Neuron (in vitro differentiated cells): Measurements from ENCODE around the gene SP1.
"Not testable (repeated sequence)": the region's sequence is repeated elsewhere in the genome, so short reads cannot be mapped to it uniquely, and the experiment has no call there.

ENCODE experiments used
- H2AFZ ChIP-seq: one replicate; pipeline ENCODE4 v1.6.1; 2013; ENCODE audit warnings: low read depth, mild to moderate bottlenecking, inconsistent platforms, low read length, moderate library complexity
- H3K27me3 ChIP-seq: one replicate; pipeline ENCODE4 v1.6.1; 2013; ENCODE audit warnings: low read length; ENCODE audit not compliant: insufficient read depth
- H3K36me3 ChIP-seq: one replicate; pipeline ENCODE4 v1.6.1; 2013; ENCODE audit warnings: low read length; ENCODE audit not compliant: insufficient read depth
- H3K4me1 ChIP-seq: one replicate; pipeline ENCODE4 v1.6.1; 2013; ENCODE audit warnings: low read length; ENCODE audit not compliant: insufficient read depth
- H3K4me3 ChIP-seq: 2 replicates; pipeline ENCODE4 v1.5.1; 2013; ENCODE audit warnings: mild to moderate bottlenecking, low read length, moderate library complexity
- H3K9me3 ChIP-seq: one replicate; pipeline ENCODE4 v1.6.1; 2013; ENCODE audit warnings: low read length

Gene SP1

DNA sequence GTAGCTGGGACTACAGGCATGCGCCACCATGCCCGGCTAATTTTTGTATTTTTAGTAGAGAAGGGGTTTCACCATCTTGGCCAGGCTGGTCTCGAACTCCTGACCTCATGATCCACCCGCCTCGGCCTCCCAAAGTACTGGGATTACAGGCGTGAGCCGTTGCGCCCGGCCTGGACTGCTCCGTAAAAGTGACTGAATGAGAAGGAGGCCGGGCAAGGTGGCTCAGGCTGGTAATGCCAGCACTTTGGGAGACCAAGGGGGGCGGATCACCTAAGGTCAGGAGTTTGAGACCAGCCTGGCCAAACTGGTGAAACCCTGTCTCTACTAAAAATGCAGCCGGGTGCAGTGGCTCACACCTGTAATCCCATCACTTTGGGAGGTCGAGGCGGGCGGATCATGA is 22.4 kb downstream of the SP1 start:
- not testable (repeated sequence) for H3K27me3 ChIP-seq, H2AFZ ChIP-seq, H3K4me1 ChIP-seq, H3K9me3 ChIP-seq, H3K4me3 ChIP-seq
- H3K36me3 ChIP-seq, result peaks cover 15% of the 10 kb centered on the region

DNA sequence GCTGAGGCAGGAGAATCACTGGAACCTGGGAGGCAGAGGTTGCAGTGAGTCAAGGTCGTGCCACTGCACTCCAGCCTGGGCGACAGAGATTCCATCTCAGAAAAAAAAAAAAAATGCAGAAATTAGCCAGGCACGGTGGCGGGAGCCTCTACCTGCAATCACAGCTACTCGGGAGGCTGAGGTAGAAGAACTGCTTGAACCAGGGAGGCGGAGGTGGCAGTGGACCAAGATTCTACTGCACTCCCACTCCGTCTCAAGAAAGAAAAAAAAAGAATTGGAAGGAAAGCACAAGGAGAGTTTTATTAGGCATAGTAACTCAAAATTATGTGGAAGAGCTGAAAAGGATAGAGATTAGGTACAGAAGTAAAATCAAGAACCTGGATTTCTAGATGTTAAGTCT is 22.9 kb downstream of the SP1 start:
- Histone ChIP-seq H3K36me3 (peaks cover 15% of the 10 kb centered on the region), H3K4me3 (no peak overlapping the region), H2AFZ (no peak overlapping the region), H3K27me3 (no peaks in the 10 kb centered on the region), H3K9me3 (no peaks in the 10 kb centered on the region), H3K4me1 (no peaks in the 10 kb centered on the region)

GRCh38 chr12:53410951-53411350 is 31.0 kb downstream of the SP1 start:
- Histone ChIP-seq H3K36me3 (peaks cover 38% of the 10 kb centered on the region), H3K27me3 (no peaks in the 10 kb centered on the region), H3K4me1 (peaks cover 33% of the 10 kb centered on the region)

DNA sequence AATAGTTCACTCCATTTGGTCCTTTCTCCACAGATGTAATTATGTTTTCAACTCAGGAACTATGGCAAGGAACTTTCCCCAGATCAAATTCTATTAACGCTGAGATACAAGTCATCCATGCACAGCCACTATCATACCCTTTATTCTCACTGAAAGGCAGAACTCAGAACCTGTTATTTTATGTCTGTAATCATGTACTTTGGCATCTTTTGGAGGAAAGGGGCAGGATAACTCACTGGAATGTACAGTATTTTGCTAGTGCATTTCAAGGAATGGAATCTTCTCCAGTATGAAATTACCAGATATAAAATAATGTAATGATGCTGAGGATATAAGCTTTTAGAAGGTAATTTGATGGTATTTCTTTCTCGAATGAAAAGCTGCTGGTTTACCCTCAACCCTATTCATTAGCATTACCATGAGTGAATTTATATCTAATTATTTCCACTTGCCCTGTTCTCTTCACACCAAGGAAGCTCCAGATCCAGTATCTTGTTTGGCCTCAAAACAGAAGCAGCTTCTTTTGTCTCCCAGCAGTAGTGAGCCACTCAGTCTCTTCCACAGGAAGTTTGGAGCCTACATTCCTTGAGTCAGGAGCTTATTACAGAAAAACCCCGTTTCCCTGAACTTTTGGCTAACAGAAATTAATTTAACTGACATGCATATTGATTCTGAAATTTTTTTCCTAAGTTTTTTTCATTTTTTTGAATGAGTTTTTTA is 33.7 kb downstream of the SP1 start:
- H3K36me3 ChIP-seq, result peaks cover 29% of the 10 kb centered on the region
- no peak overlapping the region for H3K4me3 ChIP-seq

More at GRCh38 chr12:53410951-53411350, 31.0 kb downstream of the SP1 start:
- no peak overlapping the region for H2AFZ ChIP-seq
- no peaks in the 10 kb centered on the region for H3K9me3 ChIP-seq
- H3K4me3 ChIP-seq, result no peak overlapping the region

GRCh38 chr12:53414756-53415417 is 34.9 kb downstream of the SP1 start:
- no peak overlapping the region for H3K4me3 ChIP-seq

More for the DNA sequence above, 33.7 kb downstream of the SP1 start:
- Histone ChIP-seq H2AFZ (no peak overlapping the region), H3K4me1 (peaks cover 33% of the 10 kb centered on the region), H3K9me3 (no peaks in the 10 kb centered on the region), H3K27me3 (no peaks in the 10 kb centered on the region)

GRCh38 chr12:53415752-53416389 is 35.9 kb downstream of the SP1 start:
- not testable (repeated sequence) for H3K27me3 ChIP-seq, H3K9me3 ChIP-seq, H2AFZ ChIP-seq, H3K4me3 ChIP-seq
- peaks cover 33% of the 10 kb centered on the region for H3K4me1 ChIP-seq
- H3K36me3 ChIP-seq, result peaks cover 18% of the 10 kb centered on the region

More at GRCh38 chr12:53414756-53415417, 34.9 kb downstream of the SP1 start:
- Histone ChIP-seq H3K27me3 (no peaks in the 10 kb centered on the region), H3K4me1 (peaks cover 33% of the 10 kb centered on the region), H3K36me3 (peaks cover 21% of the 10 kb centered on the region), H3K9me3 (no peaks in the 10 kb centered on the region), H2AFZ (no peak overlapping the region)

- H3K4me1 ChIP-seq, result peaks cover 25% of the 10 kb centered on the region
- H3K36me3 ChIP-seq, H2AFZ ChIP-seq, H3K27me3 ChIP-seq, H3K9me3 ChIP-seq, H3K4me3 ChIP-seq: not testable (repeated sequence)
Observed at GRCh38 chr12:53417291-53417816, 37.4 kb downstream of the SP1 start.

DNA sequence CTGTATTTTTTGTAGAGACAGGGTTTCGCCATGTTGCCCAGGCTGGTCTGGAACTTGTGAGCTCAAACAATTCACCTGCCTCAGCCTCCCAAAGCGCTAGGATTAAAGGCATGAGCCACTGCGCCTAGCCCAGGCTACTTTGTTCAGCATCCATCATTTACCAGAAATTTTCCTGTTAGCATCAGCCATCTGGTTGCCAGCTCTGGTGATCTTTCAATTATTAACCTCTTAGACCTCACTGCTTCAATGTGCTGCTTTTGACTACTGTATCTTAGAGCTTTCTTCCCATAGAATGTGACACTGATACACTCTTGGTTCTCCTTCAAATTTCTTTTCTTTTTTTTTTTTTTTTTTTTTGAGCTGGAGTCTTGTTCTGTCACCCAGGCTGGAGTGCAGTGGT is 38.2 kb downstream of the SP1 start:
- no peaks in the 10 kb centered on the region for H3K9me3 ChIP-seq
- H2AFZ ChIP-seq, result no peak overlapping the region
- no peak overlapping the region for H3K4me3 ChIP-seq
- H3K4me1 ChIP-seq, result peaks cover 17% of the 10 kb centered on the region
- H3K27me3 ChIP-seq, result no peaks in the 10 kb centered on the region
- H3K36me3 ChIP-seq, result no peaks in the 10 kb centered on the region

GRCh38 chr12:53419756-53420155 is 39.8 kb downstream of the SP1 start:
- H3K9me3 ChIP-seq, result no peaks in the 10 kb centered on the region
- no peaks in the 10 kb centered on the region for H3K36me3 ChIP-seq
- peaks cover 4% of the 10 kb centered on the region for H3K4me1 ChIP-seq
- no peak overlapping the region for H3K4me3 ChIP-seq
- no peak overlapping the region for H2AFZ ChIP-seq
- no peaks in the 10 kb centered on the region for H3K27me3 ChIP-seq

- H3K4me1 ChIP-seq, H3K4me3 ChIP-seq, H3K36me3 ChIP-seq, H3K27me3 ChIP-seq, H3K9me3 ChIP-seq, H2AFZ ChIP-seq: not testable (repeated sequence)
Observed at GRCh38 chr12:53422247-53422646, 42.3 kb downstream of the SP1 start.

GRCh38 chr12:53423597-53423996 is 43.6 kb downstream of the SP1 start, which contains the start of gene AMHR2:
AMHR2 (plus strand) TSS chr12:53423855; CDS start chr12:53423935, 80 bp downstream.
- H3K36me3 ChIP-seq, result no peaks in the 10 kb centered on the region
- H3K4me1 ChIP-seq, result peaks cover 8% of the 10 kb centered on the region
- no peaks in the 10 kb centered on the region for H3K9me3 ChIP-seq
- H2AFZ ChIP-seq, result no peak within 1 kb of the TSS
- no peak within 1 kb of the TSS for H3K4me3 ChIP-seq
- H3K27me3 ChIP-seq, result peaks cover 3% of the 10 kb centered on the region

DNA sequence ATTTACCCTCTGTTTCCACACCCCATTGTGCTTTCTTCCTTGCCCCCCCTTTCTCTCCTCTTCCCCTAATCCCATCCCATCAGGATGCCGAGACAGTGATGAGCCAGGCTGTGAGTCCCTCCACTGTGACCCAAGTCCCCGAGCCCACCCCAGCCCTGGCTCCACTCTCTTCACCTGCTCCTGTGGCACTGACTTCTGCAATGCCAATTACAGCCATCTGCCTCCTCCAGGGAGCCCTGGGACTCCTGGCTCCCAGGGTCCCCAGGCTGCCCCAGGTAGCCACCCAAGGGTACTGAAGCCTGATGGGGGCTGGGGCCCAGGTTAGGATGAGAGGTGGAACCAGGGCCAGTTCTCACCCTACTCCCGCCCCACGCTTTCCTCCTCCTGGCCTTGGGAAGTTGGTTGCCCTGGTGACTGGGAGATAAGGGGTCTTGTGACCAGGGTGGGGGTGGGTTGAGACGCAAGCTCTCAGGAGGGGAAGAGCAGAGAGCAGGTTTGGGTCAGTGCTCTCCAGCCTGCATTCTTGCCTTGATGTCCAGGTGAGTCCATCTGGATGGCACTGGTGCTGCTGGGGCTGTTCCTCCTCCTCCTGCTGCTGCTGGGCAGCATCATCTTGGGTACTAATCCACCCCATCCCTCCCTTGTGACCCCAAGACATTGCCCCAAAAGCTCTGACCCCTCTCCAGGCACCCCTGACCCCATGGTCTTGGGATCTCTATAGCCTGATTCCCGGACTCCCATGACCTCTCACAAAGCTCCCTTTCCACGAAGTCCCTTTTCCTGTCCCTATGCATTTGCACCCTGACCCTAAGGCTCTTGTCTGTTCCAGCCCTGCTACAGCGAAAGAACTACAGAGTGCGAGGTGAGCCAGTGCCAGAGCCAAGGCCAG is 44.9 kb downstream of the SP1 start:
- Histone ChIP-seq H3K36me3 (no peaks in the 10 kb centered on the region), H3K9me3 (no peaks in the 10 kb centered on the region), H3K4me3 (no peak overlapping the region), H2AFZ (no peak overlapping the region), H3K27me3 (peaks cover 5% of the 10 kb centered on the region), H3K4me1 (peaks cover 8% of the 10 kb centered on the region)
